Choroid plexus epithelial cell (primary cell): ENCODE data around the gene BCL10.

ENCODE experiments used
- DNase-seq: peaks from one replicate; pipeline ENCODE4 v3.0.0-alpha.2; 2010; ENCODE audit warnings: low read depth
- H3K4me3 ChIP-seq: 2 replicates; pipeline ENCODE4 v1.5.1; 2011; ENCODE audit warnings: low read depth, mild to moderate bottlenecking, control low read depth, low read length, moderate library complexity
- CTCF ChIP-seq: conservative IDR thresholded peaks from 2 replicates; pipeline ENCODE4 v1.5.1; 2011; ENCODE audit warnings: low read depth, mild to moderate bottlenecking, control low read depth, inconsistent platforms, low read length, moderate library complexity

The BCL10 gene

GRCh38 chr1:85300140-85300539 lies 23.7 kb upstream of the BCL10 start:
- DNase-seq: no peak
- no peak for TF ChIP-seq CTCF
- no peak overlapping the region for H3K4me3 ChIP-seq

GRCh38 chr1:85297855-85298629 lies 21.6 kb upstream of the BCL10 start:
- DNase-seq: peak; percentile 99
- TF ChIP-seq CTCF: no peak
- peak overlapping the region; percentile 23 for H3K4me3 ChIP-seq

- no peak for TF ChIP-seq CTCF
- H3K4me3 ChIP-seq: no peak overlapping the region
- DNase-seq: no peak
Measured at GRCh38 chr1:85297538-85297854, 21.1 kb upstream of the BCL10 start.

GRCh38 chr1:85296980-85297379 lies 20.5 kb upstream of the BCL10 start:
- TF ChIP-seq CTCF: no peak
- H3K4me3 ChIP-seq: no peak overlapping the region
- DNase-seq: peak; percentile 45

- no peak for TF ChIP-seq CTCF
- no peak overlapping the region for H3K4me3 ChIP-seq
- no peak for DNase-seq
Measured at GRCh38 chr1:85295654-85296053, 19.2 kb upstream of the BCL10 start.

- no peak for TF ChIP-seq CTCF
- DNase-seq: peak; percentile 38
- no peak overlapping the region for H3K4me3 ChIP-seq
Measured at GRCh38 chr1:85295006-85295431, 18.6 kb upstream of the BCL10 start.

- DNase-seq: no peak
Measured at GRCh38 chr1:85290826-85291225, 14.4 kb upstream of the BCL10 start.

More at GRCh38 chr1:85290826-85291225, 14.4 kb upstream of the BCL10 start:
- H3K4me3 ChIP-seq: no peak overlapping the region
- no peak for TF ChIP-seq CTCF
